CD4-positive, alpha-beta T cell (primary cell): ENCODE measurements around the gene SPDYC. TPM values are rescaled to one million over a fixed set of nuclear protein-coding genes. Genes with fewer than 3 reads are reported as not detected.

Experiments used
- ATAC-seq: fragments of 200-7000 bp; cut with Tn5 transposase; one replicate; pipeline ENCODE4 v1.10.0; 2022; ENCODE audit warnings: mild to moderate bottlenecking; ENCODE audit not compliant: poor library complexity
- CTCF ChIA-PET: fragments of 350-600 bp; sonication (Branson Sonifier 250); formaldehyde crosslinking; loops from one replicate; lab custom pipeline; 2021; ENCODE audit warnings: antibody characterized with exemption, inconsistent platforms; lab: Charles Lee
- POLR2A ChIA-PET: fragments of 350-600 bp; sonication (Branson Sonifier 250); formaldehyde crosslinking; loops from one replicate; lab custom pipeline; 2021; ENCODE audit warnings: antibody characterized with exemption, inconsistent platforms; lab: Charles Lee
- DNase-seq, 14 experiments: peaks; one replicate each; pipeline ENCODE4 v3.0.0-alpha.2; 2013 to 2020; ENCODE audit warnings: mixed read lengths in 2 of 14
- H3K27ac ChIP-seq, 2 donors: one replicate each; pipeline versions ENCODE4 v1.5.1 to v1.7.0; 2013; ENCODE audit warnings: low read length in 2 of 2, low read depth in 1 of 2, mild to moderate bottlenecking in 1 of 2
- H3K27me3 ChIP-seq, 2 experiments: 1 replicate in 1 of 2; 2 replicates in 1 of 2; pipeline versions ENCODE4 v1.6.1 to v1.7.0; 2013; ENCODE audit warnings: low read length in 2 of 2, control low read depth in 1 of 2, mild to moderate bottlenecking in 1 of 2, moderate library complexity in 1 of 2; ENCODE audit not compliant: insufficient read depth in 2 of 2, control insufficient read depth in 1 of 2
- H3K36me3 ChIP-seq: one replicate; pipeline ENCODE4 v1.6.1; 2013; ENCODE audit warnings: low read length, control low read depth; ENCODE audit not compliant: insufficient read depth
- H3K4me1 ChIP-seq: one replicate; pipeline ENCODE4 v1.6.1; 2013; ENCODE audit warnings: low read length, control low read depth; ENCODE audit not compliant: insufficient read depth
- H3K4me3 ChIP-seq: one replicate; pipeline ENCODE4 v1.5.1; 2013; ENCODE audit warnings: mild to moderate bottlenecking, low read length, moderate library complexity
- H3K9me3 ChIP-seq, 2 experiments: 1 replicate in 1 of 2; 2 replicates in 1 of 2; pipeline versions ENCODE4 v1.6.1 to v1.7.0; 2013; ENCODE audit warnings: low read length in 2 of 2, mild to moderate bottlenecking in 2 of 2, control low read depth in 1 of 2, moderate library complexity in 1 of 2; ENCODE audit not compliant: control insufficient read depth in 1 of 2, insufficient read depth in 1 of 2
- H3K27ac Mint-ChIP-seq: one replicate; pipeline ENCODE4 v1.8.0; 2020; ENCODE audit warnings: mixed read lengths
- H3K27me3 Mint-ChIP-seq: one replicate; pipeline ENCODE4 v1.8.0; 2021; ENCODE audit warnings: mixed read lengths
- H3K36me3 Mint-ChIP-seq: one replicate; pipeline ENCODE4 v1.8.0; 2021; ENCODE audit warnings: low read depth, mixed read lengths
- H3K4me1 Mint-ChIP-seq: one replicate; pipeline ENCODE4 v1.8.0; 2021; ENCODE audit warnings: low read depth, mixed read lengths
- H3K4me3 Mint-ChIP-seq: one replicate; pipeline ENCODE4 v1.8.0; 2020; ENCODE audit warnings: mild to moderate bottlenecking, mixed read lengths
- H3K9me3 Mint-ChIP-seq: one replicate; pipeline ENCODE4 v1.8.0; 2020; ENCODE audit warnings: mixed read lengths
- intact Hi-C, 2 experiments: fragments of 100-400 bp; cut with DNase I in 1 of 2; cut with micrococcal nuclease in 1 of 2; formaldehyde crosslinking; loops; one replicate each; pipeline versions ENCODE4 v1.15.1 to v1.9.0; 2023 to 2025; cut with DNase I, micrococcal nuclease
- total RNA-seq, 174 experiments: library from RNA in 2 of 174; stranded (reverse) in 2 of 174; gene quantifications; one replicate each; pipeline ENCODE4 v1.2.3 and lab custom pipeline; 2021 to 2026
- TF ChIP-seq, protein P1 (sequence below): fragments of 200-600 bp; IDR thresholded peaks from one replicate; pipeline ENCODE4 v1.8.0; 2022; ENCODE audit warnings: antibody characterized with exemption, mild to moderate bottlenecking

SPDYC gene
- total RNA-seq, 2 experiments from 2014 or later = not detected

DNA sequence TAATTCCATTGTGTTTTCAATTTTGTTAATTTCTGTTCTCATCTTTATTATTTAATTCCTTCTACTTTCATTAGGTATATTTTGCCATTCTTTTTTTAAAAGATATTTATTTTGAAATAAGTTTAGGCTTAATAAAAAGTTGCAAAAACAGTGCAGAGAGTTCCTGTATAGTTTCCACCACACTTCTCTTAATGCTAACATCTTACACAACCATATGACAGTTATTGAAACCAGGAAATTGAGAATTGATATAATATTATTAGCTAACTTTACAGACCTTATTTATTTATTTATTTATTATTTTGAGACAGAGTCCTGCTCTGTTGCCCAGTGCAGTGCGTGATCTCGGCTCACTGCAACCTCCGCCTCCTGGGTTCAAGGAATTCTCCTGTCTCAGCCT, 13.8 kb upstream of the SPDYC start:
- peaks cover 4% of the 10 kb centered on the region for H3K27me3 Mint-ChIP-seq
- no peaks in the 10 kb centered on the region for H3K4me1 ChIP-seq
- CTCF ChIA-PET = no interaction called here

DNA sequence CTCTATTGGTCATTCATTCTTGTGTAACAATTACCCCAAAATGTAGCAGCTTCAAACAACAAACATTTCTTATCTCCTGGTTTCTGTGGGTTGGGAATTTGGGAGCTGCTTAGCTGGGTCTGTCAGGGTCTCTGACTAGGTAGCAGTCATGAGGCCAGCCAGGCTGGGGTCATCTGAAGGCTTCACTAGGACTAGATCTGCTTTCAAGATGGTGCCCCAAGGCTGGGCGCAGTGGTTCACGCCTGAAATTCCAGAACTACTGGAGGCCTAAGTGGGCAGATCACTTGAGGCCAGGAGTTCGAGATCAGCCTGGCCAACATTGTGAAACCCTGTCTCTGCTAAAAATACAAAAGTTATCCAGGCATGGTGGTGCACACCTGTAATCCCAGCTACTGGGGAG, 13.1 kb upstream of the SPDYC start:
- TF ChIP-seq, protein P1, sequence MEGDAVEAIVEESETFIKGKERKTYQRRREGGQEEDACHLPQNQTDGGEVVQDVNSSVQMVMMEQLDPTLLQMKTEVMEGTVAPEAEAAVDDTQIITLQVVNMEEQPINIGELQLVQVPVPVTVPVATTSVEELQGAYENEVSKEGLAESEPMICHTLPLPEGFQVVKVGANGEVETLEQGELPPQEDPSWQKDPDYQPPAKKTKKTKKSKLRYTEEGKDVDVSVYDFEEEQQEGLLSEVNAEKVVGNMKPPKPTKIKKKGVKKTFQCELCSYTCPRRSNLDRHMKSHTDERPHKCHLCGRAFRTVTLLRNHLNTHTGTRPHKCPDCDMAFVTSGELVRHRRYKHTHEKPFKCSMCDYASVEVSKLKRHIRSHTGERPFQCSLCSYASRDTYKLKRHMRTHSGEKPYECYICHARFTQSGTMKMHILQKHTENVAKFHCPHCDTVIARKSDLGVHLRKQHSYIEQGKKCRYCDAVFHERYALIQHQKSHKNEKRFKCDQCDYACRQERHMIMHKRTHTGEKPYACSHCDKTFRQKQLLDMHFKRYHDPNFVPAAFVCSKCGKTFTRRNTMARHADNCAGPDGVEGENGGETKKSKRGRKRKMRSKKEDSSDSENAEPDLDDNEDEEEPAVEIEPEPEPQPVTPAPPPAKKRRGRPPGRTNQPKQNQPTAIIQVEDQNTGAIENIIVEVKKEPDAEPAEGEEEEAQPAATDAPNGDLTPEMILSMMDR = no peak
- Mint-ChIP-seq H3K27ac (no peak overlapping the region), H3K9me3 (no peaks in the 10 kb centered on the region), H3K36me3 (no peaks in the 10 kb centered on the region), H3K4me3 (no peak overlapping the region), H3K27me3 (peaks cover 4% of the 10 kb centered on the region), H3K4me1 (no peaks in the 10 kb centered on the region)
- H3K9me3 ChIP-seq = no peaks in the 10 kb centered on the region
- intact Hi-C loops = no loop called here
- DNase-seq (no peak), ATAC-seq (no peak)
- no peak overlapping the region for H3K4me3 ChIP-seq
- no peaks in the 10 kb centered on the region for H3K27me3 ChIP-seq
- no peak overlapping the region for H3K27ac ChIP-seq
- ChIA-PET CTCF (no interaction called here), POLR2A (no interaction called here)
- no peaks in the 10 kb centered on the region for H3K4me1 ChIP-seq
- H3K36me3 ChIP-seq = no peaks in the 10 kb centered on the region

More for the DNA sequence above, 13.8 kb upstream of the SPDYC start:
- ATAC-seq (no peak), DNase-seq (no peak)
- Mint-ChIP-seq H3K9me3 (no peaks in the 10 kb centered on the region), H3K27ac (no peak overlapping the region), H3K4me3 (no peak overlapping the region), H3K36me3 (no peaks in the 10 kb centered on the region), H3K4me1 (no peaks in the 10 kb centered on the region)
- Histone ChIP-seq H3K9me3 (no peaks in the 10 kb centered on the region), H3K27ac (no peak overlapping the region), H3K36me3 (no peaks in the 10 kb centered on the region), H3K27me3 (no peaks in the 10 kb centered on the region), H3K4me3 (no peak overlapping the region)
- POLR2A ChIA-PET = no interaction called here
- TF ChIP-seq, protein P1 = no peak
- intact Hi-C loops = no loop called here

DNA sequence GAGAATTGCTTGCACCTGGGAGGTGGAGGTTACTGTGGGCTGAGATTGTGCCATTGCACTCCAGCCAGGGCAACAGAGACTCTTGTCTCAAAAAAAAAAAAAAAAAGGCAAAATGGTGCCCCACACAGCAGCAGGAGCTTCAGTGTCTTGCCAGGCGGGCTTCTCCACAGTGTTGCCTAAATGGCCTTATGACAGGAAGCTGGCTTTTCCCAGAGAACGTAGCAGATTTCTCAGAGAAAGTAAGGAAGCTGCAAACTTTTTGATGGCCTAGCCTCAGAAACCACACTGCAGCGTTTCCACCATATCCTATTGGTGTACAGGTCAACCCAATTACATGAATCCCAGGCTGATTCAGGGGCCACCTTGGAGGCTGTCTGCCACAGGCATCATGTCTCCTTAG, 12.7 kb upstream of the SPDYC start:
- Mint-ChIP-seq H3K4me1 (no peaks in the 10 kb centered on the region), H3K27ac (no peak overlapping the region), H3K4me3 (no peak overlapping the region), H3K36me3 (no peaks in the 10 kb centered on the region), H3K27me3 (peaks cover 4% of the 10 kb centered on the region), H3K9me3 (no peaks in the 10 kb centered on the region)
- TF ChIP-seq, protein P1 = no peak
- intact Hi-C loops = no loop called here
- no peaks in the 10 kb centered on the region for H3K4me1 ChIP-seq
- no peaks in the 10 kb centered on the region for H3K36me3 ChIP-seq
- H3K27me3 ChIP-seq = no peaks in the 10 kb centered on the region
- H3K9me3 ChIP-seq = no peaks in the 10 kb centered on the region
- H3K27ac ChIP-seq = no peak overlapping the region
- POLR2A ChIA-PET = no interaction called here
- no peak overlapping the region for H3K4me3 ChIP-seq
- DNase-seq (no peak), ATAC-seq (no peak)
- CTCF ChIA-PET = no interaction called here
